ENCODE results near the gene RUVBL2.

The RUVBL2 gene

DNA sequence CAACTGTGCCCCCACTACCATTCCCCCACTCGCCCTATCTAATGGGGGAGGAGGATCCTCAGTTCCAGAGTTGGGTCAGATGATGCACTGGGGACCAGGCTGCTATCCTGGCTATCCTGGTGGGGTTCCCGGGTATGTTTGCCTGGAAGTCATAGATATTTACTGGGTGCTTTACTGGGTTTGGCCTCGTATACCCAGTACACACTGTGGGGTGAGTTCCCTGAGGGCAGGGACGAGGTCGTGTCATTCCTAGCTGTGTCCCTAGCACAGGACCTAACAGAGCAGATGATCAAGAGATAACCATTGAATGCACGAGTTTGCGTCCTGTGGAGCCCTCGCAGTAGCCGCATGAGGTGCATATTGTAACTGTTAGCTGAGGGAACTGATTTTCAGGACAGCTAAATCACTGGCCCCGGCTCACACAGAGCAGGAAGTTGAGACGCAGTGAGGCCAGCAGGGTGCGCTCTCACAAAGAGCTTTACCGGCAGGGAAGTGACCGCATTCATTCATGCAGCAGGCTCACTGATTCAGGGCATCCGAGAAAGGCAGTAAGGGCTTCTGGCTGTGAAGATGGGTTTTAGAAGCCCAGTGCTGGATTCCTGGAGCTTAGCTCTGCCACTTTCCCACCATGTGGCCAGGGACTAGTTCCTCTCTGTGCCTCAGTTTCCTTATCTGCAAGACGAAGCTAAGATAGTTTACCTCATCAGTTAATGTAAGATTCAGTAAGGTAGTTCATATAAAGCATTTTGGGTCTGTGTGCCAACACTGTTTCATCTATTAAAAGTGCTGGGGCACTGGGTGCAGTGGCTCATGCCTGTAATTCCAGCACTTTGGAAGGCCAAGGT, 6.0 kb downstream of the RUVBL2 start:
- Histone ChIP-seq H3K4me3 (ENCODE audit: low read depth, low read length) (no peak overlapping the region), H3K27ac (ENCODE audit: extremely low read depth, low read depth, low read length) (no peak overlapping the region), H3K36me3 (ENCODE audit: control insufficient read depth in 2 of 2, insufficient read depth in 1 of 2, low read length in 2 of 2) (peaks cover 42 to 47% of the 10 kb centered on the region in 2 experiments), H3K9me3 (ENCODE audit: control insufficient read depth, insufficient read depth, low read depth, low read length) (no peaks in the 10 kb centered on the region), H3K4me1 (ENCODE audit: control insufficient read depth, insufficient read depth, low read length) (0 out of 2 replicates have a peak, but pooled peaks cover 3% of the 10 kb centered on the region)
- POLR2A ChIA-PET, result interaction anchor here (0.5 to 1.4 kb wide), 10 partner anchors 10 to 354 kb away, joined by 3 to 7 read pairs (median 3); partner anchors contain the start of gene IZUMO1
- CTCF ChIA-PET, result interaction anchor here (0.6 to 5.5 kb wide), 53 partner anchors 11 to 847 kb away, joined by 3 to 133 read pairs (median 4); partner anchors contain the start of genes BAX and KCNA7
- TF ChIP-seq, protein P1, sequence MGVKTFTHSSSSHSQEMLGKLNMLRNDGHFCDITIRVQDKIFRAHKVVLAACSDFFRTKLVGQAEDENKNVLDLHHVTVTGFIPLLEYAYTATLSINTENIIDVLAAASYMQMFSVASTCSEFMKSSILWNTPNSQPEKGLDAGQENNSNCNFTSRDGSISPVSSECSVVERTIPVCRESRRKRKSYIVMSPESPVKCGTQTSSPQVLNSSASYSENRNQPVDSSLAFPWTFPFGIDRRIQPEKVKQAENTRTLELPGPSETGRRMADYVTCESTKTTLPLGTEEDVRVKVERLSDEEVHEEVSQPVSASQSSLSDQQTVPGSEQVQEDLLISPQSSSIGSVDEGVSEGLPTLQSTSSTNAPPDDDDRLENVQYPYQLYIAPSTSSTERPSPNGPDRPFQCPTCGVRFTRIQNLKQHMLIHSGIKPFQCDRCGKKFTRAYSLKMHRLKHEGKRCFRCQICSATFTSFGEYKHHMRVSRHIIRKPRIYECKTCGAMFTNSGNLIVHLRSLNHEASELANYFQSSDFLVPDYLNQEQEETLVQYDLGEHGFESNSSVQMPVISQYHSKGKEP (tag by site-specific recombination; IDR thresholded peaks at IDR 0.05), result peak; percentile 58; the same call in 1 of the 2 replicates
- TF ChIP-seq ZNF660 (tag by site-specific recombination; IDR thresholded peaks at IDR 0.05) (peak; percentile 78; the same call in 1 of the 2 replicates), TRIM28 (IDR thresholded peaks at IDR 0.05; ENCODE audit: borderline replicate concordance, low read length) (0 out of 2 replicates have a peak, but pooled peaks have one; percentile 13), ZNF596 (tag by site-specific recombination; IDR thresholded peaks at IDR 0.05) (no peak), ZNF529 (tag by site-specific recombination; IDR thresholded peaks at IDR 0.05; ENCODE audit: insufficient replicate concordance) (no peak), ZIC2 (tag by site-specific recombination; IDR thresholded peaks at IDR 0.05) (peak; percentile 79), ZNF654 (tag by site-specific recombination; IDR thresholded peaks at IDR 0.05; ENCODE audit: low read depth) (peak; percentile 41), GFI1B (tag by site-specific recombination; IDR thresholded peaks at IDR 0.05) (no peak), ZNF24 (tag by site-specific recombination; IDR thresholded peaks at IDR 0.05) (peak; percentile 59; the same call in 1 of the 2 replicates)
- TF ChIP-seq, protein P2, sequence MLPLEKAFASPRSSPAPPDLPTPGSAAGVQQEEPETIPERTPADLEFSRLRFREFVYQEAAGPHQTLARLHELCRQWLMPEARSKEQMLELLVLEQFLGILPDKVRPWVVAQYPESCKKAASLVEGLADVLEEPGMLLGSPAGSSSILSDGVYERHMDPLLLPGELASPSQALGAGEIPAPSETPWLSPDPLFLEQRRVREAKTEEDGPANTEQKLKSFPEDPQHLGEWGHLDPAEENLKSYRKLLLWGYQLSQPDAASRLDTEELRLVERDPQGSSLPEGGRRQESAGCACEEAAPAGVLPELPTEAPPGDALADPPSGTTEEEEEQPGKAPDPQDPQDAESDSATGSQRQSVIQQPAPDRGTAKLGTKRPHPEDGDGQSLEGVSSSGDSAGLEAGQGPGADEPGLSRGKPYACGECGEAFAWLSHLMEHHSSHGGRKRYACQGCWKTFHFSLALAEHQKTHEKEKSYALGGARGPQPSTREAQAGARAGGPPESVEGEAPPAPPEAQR (tag by site-specific recombination; IDR thresholded peaks at IDR 0.05), result no peak
- TF ChIP-seq, protein P3, sequence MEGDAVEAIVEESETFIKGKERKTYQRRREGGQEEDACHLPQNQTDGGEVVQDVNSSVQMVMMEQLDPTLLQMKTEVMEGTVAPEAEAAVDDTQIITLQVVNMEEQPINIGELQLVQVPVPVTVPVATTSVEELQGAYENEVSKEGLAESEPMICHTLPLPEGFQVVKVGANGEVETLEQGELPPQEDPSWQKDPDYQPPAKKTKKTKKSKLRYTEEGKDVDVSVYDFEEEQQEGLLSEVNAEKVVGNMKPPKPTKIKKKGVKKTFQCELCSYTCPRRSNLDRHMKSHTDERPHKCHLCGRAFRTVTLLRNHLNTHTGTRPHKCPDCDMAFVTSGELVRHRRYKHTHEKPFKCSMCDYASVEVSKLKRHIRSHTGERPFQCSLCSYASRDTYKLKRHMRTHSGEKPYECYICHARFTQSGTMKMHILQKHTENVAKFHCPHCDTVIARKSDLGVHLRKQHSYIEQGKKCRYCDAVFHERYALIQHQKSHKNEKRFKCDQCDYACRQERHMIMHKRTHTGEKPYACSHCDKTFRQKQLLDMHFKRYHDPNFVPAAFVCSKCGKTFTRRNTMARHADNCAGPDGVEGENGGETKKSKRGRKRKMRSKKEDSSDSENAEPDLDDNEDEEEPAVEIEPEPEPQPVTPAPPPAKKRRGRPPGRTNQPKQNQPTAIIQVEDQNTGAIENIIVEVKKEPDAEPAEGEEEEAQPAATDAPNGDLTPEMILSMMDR (tag by site-specific recombination; IDR thresholded peaks at IDR 0.05), result peak; percentile 59; the same call in 1 of the 2 replicates

DNA sequence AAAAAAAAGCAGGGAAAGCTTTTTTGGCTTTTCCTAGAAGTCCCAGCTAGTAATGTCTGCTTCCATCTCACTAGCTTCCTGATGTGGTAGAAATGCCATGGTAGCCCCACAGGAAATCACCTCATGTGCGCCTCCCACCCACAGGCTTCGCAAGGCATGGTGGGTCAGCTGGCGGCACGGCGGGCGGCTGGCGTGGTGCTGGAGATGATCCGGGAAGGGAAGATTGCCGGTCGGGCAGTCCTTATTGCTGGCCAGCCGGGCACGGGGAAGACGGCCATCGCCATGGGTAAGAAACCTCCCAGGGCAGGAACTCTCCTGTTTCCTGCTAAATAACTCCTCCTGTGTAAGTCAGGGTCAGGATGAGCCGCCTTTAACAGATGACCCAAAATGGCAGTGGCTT, 10.4 kb downstream of the RUVBL2 start:
- Histone ChIP-seq H3K9me3 (ENCODE audit: control insufficient read depth, insufficient read depth, low read depth, low read length) (no peaks in the 10 kb centered on the region), H3K4me1 (ENCODE audit: control insufficient read depth, insufficient read depth, low read length) (no peaks in the 10 kb centered on the region), H3K36me3 (ENCODE audit: control insufficient read depth in 2 of 2, insufficient read depth in 1 of 2, low read length in 2 of 2) (peaks cover 65 to 71% of the 10 kb centered on the region in 2 experiments), H3K4me3 (ENCODE audit: low read depth, low read length) (no peak overlapping the region), H3K27ac (ENCODE audit: extremely low read depth, low read depth, low read length) (no peak overlapping the region)
- ChIA-PET CTCF (interaction anchor here (1.0 to 3.2 kb wide), 3 partner anchors 11 to 102 kb away, joined by 4 to 23 read pairs (median 9); partner anchors contain the start of genes GYS1 and RUVBL2), POLR2A (no interaction called here)
- TF ChIP-seq ZSCAN30 (tag by site-specific recombination; IDR thresholded peaks at IDR 0.05) (no peak), ZNF830 (tag by site-specific recombination; IDR thresholded peaks at IDR 0.05; ENCODE audit: low read depth) (no peak), ZNF16 (tag by site-specific recombination; IDR thresholded peaks at IDR 0.05; ENCODE audit: low read depth) (no peak), ZBTB1 (tag by site-specific recombination; IDR thresholded peaks at IDR 0.05) (no peak), ZNF155 (tag by site-specific recombination; IDR thresholded peaks at IDR 0.05) (no peak), ZNF48 (tag by site-specific recombination; IDR thresholded peaks at IDR 0.05) (no peak), ZNF394 (tag by site-specific recombination; IDR thresholded peaks at IDR 0.05; ENCODE audit: borderline replicate concordance) (no peak), ZNF521 (tag by site-specific recombination; IDR thresholded peaks at IDR 0.05) (no peak), ZNF654 (tag by site-specific recombination; IDR thresholded peaks at IDR 0.05; ENCODE audit: low read depth) (no peak), ZNF629 (tag by site-specific recombination; IDR thresholded peaks at IDR 0.05) (no peak)
- TF ChIP-seq, protein P4, sequence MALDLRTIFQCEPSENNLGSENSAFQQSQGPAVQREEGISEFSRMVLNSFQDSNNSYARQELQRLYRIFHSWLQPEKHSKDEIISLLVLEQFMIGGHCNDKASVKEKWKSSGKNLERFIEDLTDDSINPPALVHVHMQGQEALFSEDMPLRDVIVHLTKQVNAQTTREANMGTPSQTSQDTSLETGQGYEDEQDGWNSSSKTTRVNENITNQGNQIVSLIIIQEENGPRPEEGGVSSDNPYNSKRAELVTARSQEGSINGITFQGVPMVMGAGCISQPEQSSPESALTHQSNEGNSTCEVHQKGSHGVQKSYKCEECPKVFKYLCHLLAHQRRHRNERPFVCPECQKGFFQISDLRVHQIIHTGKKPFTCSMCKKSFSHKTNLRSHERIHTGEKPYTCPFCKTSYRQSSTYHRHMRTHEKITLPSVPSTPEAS (tag by site-specific recombination; IDR thresholded peaks at IDR 0.05), result no peak
- TF ChIP-seq, protein P5, sequence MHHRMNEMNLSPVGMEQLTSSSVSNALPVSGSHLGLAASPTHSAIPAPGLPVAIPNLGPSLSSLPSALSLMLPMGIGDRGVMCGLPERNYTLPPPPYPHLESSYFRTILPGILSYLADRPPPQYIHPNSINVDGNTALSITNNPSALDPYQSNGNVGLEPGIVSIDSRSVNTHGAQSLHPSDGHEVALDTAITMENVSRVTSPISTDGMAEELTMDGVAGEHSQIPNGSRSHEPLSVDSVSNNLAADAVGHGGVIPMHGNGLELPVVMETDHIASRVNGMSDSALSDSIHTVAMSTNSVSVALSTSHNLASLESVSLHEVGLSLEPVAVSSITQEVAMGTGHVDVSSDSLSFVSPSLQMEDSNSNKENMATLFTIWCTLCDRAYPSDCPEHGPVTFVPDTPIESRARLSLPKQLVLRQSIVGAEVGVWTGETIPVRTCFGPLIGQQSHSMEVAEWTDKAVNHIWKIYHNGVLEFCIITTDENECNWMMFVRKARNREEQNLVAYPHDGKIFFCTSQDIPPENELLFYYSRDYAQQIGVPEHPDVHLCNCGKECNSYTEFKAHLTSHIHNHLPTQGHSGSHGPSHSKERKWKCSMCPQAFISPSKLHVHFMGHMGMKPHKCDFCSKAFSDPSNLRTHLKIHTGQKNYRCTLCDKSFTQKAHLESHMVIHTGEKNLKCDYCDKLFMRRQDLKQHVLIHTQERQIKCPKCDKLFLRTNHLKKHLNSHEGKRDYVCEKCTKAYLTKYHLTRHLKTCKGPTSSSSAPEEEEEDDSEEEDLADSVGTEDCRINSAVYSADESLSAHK (tag by site-specific recombination; IDR thresholded peaks at IDR 0.05), result no peak
- TF ChIP-seq, protein P6, sequence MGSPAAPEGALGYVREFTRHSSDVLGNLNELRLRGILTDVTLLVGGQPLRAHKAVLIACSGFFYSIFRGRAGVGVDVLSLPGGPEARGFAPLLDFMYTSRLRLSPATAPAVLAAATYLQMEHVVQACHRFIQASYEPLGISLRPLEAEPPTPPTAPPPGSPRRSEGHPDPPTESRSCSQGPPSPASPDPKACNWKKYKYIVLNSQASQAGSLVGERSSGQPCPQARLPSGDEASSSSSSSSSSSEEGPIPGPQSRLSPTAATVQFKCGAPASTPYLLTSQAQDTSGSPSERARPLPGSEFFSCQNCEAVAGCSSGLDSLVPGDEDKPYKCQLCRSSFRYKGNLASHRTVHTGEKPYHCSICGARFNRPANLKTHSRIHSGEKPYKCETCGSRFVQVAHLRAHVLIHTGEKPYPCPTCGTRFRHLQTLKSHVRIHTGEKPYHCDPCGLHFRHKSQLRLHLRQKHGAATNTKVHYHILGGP (tag by site-specific recombination; IDR thresholded peaks at IDR 0.05), result no peak
